Lower leg skin (tissue), 3 donors: ENCODE results near the gene CEACAM18.

Experiments
- CTCF ChIP-seq, 3 donors: fragments of 450-650 bp; IDR thresholded peaks; one replicate each; pipeline ENCODE4 v1.5.1; 2016; ENCODE audit warnings: antibody characterized with exemption in 3 of 3, mild to moderate bottlenecking in 3 of 3, moderate library complexity in 2 of 3
- POLR2A ChIP-seq, 2 donors: fragments of 450-650 bp; IDR thresholded peaks; one replicate each; pipeline ENCODE4 v1.6.1; 2016 to 2017; ENCODE audit warnings: antibody characterized with exemption in 2 of 2, mild to moderate bottlenecking in 1 of 2, moderate library complexity in 1 of 2

- no peak for TF ChIP-seq CTCF (IDR thresholded peaks at IDR 0.05)
- no peak for TF ChIP-seq POLR2A (IDR thresholded peaks at IDR 0.05)
These were observed 7.4 kb upstream of the CEACAM18 start for GRCh38 chr19:51470966-51471365.
